Stimulated activated CD4-positive, alpha-beta T cell treated with anti-CD3 and anti-CD28 coated beads, Interleukin-1b, Interleukin-23, amount 100 ng/mL, for 48 hours (primary cell): ENCODE data around the gene EFCAB6.

Experiments used
- DNase-seq: peaks from one replicate; pipeline ENCODE4 v3.0.0-alpha.2; 2020

EFCAB6 gene

DNA sequence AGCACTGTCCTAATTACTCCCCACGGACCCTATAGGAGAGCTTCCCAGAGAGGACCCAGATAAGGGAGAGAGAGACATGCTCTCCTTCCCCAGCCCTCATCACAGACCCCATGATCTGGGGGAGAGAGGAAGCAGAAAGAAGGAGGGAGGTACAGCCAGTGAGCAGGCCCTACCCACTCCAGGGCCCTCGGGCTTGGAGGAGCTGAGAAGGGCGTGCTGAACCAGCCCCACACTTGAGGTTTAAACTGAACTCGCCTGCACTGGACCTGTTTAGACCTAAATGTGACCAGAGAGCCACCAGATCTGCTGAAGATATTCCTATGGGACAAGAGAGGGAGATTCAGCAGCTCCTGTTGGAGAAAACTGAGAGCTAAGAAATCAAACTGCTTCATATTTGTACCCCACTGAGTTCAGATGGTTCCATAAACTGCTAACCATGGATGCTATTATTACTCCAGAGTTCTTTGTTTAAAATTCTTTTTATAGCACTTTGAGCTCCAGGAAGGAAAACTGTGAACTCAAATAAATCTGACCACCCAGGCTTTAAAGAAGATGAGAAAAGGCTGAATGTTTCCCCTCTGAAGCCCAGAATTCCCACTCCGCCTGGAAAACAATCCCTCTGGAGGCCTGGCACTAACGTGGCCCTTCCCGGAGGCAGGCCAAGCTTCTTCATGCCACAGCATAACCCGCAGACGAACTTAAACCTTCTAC is 67.2 kb downstream of the EFCAB6 start:
- DNase-seq, result no peak

DNA sequence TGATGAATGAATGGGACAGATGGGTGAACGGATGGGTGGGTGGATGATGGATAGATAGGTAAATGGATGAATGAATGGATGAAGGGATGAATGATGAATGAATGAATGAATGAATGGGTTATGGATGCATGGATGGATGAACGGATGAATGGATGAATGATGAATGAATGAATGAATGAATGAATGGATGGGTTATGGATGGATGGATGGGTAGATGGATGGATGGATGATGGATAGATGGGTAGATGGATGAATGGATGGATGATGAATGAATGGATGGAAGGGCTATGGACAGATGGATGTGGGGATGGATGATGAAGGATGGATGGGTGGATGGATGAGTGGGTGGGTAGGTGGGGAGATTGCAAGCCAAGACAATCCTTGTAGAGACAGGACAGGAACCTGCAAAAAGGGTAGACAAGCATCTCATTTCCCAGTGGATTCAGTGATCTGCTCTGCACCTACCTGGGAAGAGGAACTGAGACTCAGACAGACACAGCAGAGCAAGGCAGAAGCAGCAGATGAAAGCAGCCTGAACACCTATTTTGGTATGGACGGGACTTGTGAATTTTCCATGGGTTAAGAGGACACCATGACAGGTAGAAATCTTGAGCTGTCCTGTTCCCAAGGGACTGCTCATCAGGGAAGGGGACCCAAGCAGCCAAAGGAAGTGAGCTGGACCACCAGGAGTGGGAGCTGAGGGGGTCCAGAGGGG is 68.0 kb downstream of the EFCAB6 start:
- no peak for DNase-seq

DNA sequence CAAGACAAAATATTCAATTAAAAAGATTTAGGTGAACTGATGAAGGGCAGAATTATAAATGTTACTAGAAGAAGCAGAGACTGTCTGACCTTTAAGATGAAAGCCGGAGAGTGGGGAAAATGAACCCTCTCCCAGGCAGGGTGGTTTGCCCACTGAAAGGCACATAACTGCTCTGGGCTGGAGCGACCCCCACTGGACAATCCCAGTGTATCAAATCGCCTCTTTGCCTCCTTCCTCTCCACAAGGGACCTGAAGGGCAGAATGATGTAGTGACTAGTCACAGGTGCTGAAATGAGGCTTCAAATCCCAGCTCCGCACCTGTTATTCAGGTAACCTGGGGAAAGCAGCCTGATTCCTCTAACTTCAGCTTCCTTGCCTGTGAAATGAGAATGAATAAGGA is 69.0 kb downstream of the EFCAB6 start:
- DNase-seq, result no peak

DNA sequence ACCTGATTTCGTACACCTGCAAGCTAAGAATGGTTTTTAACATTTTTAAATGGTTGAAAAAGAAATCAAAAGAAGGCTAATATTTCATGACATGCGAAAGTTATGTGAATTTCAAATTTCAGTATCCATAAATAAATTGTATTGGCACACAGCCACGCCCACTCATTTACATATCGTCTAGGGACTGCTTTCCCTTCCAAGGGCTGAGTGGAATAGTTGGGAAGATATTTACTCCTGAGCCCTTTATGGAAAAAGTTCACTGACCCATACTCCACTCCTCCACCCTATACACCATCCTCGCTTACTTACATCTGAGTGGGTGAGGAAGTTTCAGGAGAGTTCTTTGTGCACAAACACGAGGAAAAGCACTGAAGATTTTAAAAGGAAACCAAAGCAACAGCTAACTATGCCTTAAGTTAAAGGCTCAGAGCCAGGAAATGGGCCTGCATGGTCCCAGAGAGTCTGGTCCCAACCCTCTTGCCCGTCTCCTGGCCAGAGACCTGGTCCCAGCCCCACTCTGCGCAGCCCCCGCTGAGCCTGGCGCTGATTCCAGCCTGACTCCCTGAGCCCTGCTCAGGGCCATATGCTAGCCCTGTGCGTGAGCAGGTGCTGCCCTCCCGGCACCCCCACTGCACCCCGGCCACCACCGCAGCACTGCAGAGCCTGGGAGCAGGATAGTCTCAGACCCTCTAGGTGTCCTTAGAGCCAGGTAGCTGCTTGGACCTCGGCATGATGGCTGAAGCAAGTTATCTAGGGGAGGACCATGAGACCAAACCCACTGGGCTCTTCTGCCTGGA is 69.8 kb downstream of the EFCAB6 start:
- no peak for DNase-seq

DNA sequence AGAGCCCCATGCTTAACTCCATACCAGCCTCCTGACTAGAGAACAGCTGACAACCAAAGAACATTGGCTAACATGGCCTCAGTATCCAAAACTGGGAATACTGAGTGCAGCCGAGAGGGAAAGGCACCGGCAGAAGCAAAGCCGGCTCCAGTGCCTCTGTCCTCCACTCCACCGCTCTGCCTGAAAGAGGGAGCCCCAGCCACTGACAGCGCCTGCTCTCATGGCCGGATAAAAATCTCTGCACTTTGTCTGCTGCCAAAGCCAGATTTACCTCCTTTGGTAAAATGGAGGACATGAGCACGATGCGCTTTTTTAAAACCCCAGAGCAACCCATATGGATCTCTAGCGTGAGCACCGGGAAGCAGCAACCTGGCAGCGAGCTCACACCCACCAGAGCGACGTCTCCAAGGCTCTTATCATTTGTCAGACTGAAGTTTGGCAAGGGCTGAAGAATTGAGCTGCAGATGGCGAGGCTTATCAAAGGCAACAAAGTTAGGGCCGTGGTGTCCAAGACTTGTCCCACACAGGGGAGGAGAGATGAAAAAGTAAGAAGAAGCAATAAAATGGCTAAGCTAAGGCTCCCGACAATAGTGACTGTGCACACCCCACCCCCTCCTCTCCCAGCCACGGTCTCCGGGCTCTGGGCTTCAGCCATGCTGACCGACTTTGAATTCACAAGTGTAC is 71.4 kb downstream of the EFCAB6 start:
- DNase-seq, result no peak

DNA sequence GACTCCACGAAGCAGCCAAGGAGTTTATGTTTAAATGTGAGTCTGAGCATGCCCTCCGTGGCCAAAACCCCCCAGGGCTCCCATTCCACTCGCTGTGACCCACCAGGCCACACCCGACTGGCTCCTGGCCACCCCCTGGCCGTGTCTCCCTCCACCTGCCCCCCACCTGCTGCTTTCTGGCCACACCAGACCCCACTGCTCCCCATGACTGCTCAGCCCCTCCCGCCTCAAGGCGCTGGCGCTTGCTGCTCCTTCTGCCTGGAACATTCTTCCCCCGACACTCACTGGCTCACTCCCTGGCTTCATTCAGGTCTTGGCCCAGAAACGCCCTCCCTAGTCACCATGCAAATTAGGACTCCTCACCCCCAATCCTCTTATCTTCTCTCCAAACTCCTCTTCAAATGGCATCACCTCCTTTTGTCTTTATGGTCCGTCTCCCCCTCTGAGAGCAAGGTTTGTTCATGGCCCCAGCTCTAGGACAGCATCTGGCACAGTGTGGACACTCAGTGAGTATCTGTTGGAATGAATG is 72.2 kb downstream of the EFCAB6 start:
- no peak for DNase-seq

DNA sequence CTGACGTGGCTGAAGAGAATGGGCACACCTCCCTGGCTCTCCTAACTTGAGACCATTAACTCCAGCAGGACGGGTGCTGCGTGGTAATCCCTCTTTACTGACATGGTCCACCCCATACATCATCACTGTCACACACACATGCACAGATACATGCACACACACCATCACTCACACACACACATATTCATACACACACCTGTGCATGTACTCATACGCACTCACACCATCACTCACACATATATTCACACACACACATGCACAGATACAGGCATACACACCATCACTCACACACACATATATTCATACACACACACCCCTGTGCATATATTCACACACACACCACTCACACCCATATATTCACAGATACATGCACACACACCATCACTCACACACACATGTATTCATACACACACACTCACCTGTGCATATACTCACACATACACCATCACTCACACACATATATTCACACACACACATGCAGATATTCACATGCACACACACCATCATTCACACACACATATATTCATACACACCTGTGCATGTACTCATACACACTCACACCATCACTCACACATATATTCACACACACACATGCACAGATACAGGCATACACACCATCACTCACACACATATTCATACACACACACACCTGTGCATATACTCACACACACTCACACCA is 74.8 kb downstream of the EFCAB6 start:
- no peak for DNase-seq

DNA sequence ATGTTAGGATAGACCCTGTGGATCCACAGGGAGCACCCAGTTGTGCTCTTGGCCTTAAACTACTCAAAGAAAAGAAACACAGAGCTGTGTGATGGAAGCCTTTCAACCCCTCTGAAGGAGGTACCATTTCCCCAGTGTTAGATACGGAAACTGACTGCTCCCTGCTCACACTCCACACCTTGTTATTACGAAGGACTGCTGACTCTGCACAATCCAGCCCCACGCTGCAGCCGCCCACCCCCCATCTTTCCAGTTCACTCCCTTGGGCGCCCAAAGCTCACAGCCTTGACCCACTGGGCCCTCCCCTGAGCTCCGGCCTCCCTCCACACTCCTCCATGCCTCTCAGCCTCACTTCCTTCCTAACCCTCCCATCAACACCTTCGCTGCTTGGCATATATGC is 75.5 kb downstream of the EFCAB6 start:
- DNase-seq, result no peak

DNA sequence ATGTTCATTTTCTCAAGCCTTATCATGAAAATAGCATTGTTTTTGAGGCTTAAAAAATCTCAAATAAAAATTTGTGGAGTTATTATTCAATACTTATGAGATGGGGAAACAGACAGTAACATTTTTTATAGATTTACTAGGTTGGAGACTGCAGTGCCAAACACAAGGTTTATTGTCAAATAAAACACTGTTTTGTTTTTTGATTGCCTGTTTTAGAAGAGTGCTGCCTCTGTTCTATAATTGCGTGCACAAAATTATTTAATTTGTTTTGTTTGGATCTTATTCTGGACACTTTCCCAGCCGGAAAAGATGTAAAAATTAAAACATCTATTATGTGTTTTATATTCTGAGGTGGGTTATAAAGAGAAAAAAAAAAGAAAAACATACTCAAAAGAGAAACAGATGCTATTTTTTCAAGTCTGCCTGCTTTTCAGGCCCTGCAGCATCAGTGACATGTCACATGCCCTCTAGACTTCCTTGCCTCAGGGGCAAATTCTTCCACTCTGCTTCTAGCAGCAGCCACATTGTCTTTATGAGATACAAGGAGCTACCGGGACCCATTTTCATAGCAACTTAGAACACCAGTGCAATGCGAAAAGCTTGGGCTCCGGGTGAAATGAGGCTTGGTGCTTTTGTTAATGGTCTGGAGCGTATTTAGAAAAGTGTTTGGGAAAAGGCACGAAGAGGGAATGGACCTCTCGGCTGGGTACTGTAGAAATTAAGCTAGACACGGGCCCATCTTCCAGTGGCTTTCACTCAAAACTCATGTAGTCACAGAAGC is 77.5 kb downstream of the EFCAB6 start:
- no peak for DNase-seq

DNA sequence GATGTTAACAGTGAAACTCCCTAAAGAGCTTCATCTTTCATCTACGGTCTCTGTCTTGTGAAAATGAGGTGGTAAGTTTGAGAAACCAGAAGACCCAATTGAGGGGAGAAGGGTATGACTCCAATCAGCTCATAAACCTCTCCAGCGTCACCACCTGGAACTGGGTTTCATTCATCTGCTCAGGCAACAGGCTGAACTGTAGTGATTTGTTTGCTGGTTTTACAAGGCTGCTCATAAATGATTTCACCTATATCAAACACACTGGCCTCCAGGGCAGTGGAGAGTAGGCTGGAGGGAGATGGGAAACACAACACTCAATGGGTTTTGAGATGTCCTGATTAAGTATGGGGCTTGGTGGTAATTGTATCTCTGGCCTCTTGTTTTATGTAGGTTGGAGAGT is 79.0 kb downstream of the EFCAB6 start:
- no peak for DNase-seq

DNA sequence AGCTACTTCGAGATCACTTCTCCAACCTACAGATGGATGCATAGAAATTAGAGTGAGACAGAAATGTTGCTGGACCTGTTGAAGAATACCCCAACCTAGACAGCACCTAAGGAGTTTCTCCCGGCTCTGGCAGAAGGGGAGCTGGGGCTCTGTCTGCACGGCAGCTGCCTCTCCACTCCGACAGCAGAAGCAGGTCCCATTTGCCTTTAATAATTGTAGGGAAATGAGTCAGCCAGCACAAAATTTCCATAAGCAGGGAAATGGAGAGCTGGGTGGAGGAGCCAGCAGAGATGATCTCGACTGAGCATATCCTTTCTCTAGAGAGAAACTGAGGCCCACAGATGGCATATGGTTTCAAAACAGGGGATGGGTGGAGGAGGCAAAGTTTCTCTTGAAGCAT is 80.1 kb downstream of the EFCAB6 start:
- no peak for DNase-seq

DNA sequence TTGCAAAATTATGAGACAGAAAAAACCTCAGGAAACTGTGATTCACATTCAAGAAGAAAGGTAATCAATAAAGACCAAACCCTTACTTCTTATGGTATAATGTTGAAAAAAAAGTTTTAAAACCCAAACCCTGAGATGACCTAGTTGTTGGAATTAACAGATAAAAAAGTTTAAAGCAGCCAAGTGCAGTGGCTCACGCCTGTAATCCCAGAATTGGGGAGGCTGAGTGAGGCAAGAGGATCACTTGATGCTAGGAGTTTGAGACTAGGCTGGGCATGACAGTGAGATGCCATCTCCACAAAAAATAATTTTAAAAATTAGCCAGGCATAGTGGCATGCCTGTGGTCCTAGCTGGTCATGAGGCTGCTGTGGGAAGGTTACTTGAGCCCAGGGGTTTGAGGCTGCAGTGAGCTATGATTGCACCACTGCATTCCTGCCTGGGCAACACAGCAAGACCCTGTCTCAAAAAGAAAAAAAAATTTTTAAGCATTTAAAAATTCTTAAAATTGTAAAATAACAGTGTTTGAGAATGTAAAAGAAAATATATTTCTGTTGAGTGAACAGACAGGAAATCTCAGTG is 85.1 kb downstream of the EFCAB6 start:
- DNase-seq, result no peak

DNA sequence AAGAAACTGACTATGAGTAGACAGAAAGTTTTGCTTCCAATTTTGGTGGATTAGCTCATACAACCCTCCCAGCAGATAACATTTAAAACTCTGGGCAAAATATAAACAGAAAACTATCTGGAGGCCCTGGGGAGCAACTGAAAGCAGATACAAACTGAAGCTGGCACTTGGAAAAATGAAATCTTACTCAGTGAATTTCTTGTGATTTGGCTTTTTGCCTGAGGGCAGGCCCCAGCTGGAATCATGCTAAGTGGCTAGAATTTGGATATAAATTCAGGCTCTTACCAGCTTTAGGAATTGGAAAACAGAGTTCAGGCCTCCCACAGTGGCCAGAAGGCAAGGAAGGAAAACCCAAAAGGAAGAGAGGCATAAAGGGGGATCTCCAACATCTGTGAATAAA is 85.8 kb downstream of the EFCAB6 start:
- no peak for DNase-seq

DNA sequence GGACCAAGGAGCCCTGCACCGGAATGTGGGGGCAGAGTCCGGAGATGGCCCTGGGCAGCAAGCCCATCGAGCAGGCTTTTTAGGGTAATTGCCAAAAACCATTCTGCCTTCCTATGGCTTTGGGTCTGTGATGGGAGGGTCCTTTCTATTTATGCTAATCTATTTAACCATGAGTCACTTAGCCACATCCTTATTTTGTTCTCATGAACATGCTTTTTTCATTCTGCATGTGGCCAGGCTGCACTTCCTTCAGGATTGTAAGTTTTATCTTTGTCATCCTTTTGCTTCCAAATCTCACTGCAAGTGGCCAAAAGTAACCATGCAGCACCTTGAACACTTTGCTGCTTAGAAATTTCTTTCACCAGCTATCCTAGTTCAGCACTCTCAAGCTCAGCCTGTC is 88.3 kb downstream of the EFCAB6 start:
- no peak for DNase-seq

DNA sequence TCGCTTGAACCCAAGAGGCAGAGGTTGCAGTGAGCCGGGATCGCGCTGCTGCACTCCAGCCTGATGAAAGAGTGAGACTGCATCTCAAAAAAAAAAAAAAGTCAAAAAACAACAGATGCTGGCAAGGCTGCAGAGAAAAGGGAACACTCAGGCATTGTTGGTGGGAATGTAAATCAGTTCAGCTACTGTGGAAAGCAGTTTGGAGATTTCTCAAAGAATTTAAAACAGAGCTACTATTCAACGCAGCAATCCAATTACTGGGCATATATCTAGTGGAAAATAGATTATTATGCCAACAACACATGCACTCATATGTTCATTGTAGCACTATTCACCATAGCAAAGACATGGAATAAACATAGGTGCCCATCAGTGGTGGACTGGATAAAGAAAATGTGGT is 89.7 kb downstream of the EFCAB6 start:
- no peak for DNase-seq

DNA sequence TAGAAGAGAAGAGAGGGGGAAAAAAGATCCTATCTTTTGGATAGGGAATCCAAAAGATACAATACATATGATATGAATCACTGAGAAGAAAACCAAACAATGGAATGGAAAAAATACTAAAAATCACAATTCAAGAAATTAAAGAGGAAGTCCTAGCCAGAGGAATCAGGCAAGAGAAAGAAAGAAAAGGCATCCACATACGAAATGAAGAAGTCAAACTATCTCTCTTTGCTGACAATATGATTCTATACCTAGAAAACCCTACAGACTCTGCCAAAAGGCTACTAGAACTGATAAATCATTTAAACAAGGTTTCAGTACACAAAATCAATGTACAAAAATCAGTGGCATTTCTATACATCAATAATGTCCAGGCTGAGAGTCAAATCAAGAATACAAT is 91.4 kb downstream of the EFCAB6 start:
- no peak for DNase-seq

DNA sequence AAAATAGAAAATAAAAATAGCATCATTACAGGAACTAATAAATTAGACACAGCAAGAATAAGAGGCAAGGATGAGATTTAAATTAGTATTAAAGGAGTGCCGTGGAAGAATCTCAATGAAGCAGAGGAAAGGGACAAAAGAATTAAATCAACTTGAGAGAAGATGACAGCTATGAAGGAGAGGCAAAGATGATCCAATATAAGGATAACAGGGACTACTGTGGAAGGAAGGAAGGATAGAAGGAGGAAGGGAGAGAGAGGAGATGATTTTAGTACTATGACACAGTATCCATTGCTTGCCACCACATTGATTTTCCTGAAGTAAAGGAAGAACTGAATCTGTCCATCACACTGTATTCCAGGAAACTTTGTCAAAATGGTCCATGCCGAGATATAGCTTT is 98.0 kb downstream of the EFCAB6 start:
- DNase-seq, result no peak

DNA sequence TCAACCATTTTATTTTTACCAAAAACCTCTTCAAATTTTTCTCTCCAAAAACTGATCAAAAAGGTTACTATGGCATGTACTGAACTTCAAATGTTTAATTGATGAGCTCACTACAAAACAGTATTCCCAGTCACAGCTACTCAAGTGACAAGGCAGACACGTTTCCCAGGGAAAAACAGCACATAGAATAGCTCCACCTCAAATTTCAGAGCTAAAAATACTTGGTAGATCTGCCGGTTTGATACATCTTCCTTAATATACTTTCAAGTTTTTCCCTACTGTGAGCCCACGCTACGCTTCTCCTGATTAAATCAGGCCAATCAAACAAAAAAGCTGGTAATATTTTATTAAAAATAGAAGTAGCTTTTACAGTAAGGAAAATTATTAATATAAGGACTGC is 100.4 kb downstream of the EFCAB6 start:
- DNase-seq, result no peak

DNA sequence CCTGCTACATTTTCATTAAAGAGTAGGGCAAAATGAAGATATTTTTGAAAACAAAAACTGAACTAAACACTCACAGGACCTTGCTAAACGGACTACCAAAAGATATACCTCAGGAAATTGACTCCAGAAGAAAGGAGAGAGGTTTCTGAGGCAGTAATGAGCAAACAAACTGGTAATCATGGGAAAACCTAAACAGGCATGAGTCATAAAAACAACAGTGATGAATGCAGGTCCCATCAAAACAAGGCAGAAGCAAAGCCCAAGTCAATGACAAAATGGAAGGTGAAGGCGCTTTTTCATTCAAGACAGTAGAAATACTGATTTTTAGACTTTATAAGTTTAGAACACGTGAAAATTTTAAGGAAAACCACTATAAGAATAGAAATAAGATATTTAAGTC is 104.5 kb downstream of the EFCAB6 start:
- DNase-seq, result no peak

DNA sequence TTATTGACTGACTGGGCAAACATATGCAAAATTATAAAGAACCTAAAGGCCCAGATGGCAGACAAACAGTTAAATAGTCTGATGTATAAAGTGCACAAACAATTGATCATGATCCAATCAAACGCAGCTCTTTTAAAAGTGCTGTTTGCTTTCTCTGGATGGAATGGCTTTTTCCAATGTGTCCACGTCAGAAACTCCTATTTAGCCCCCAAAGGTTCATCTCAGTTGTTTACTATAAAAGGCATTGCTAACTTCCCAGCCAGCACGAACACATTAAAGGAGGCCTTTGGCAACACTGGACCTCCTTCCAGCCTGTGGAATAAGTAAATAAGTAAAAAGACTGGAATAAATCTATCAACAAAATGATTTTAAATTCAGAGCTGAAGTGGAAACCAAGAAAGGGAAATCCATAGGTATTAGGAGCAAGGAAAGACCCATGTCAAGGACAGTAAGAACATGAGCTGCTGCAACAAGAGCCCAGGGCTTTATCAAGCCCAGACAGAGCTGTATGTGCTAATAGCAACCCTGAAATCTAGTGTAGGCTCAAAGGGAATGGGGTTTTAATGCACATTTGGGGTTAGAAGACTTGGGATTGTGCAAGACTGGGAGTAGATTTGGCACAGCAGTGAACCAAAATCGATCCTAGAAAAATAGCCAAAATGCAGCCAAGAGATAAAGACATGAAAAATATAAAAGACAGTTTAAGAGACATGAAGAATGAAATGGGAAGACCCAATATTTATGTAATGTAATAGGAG is 105.4 kb downstream of the EFCAB6 start:
- no peak for DNase-seq

DNA sequence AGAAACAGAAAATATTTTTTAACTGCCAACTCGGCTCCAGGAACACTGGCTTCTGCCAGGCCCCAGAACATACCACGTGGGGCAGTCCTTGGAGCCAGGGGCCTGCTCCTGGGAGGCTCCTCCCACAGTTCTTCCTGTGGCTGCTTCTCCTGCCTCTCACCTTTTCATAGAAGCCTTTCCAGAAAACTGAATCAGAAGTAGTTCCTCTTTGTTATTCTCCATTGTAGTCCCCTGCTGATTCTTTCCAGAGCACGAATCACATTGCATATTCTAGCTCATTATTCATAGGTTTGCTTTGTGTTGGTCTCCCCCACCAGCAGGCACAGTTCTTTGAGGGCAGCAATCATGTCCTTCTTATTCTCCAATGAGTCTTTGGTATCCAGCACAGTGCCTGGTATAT is 106.0 kb downstream of the EFCAB6 start:
- no peak for DNase-seq
